Left ventricle myocardium inferior (tissue), 1 donor: ENCODE measurements around the gene TICRR. TPM values are rescaled to one million over a fixed set of nuclear protein-coding genes. Genes with fewer than 3 reads are reported as not detected.

ENCODE experiments used
- DNase-seq: peaks from one replicate; pipeline ENCODE4 v3.0.0-alpha.2; 2020
- H3K27ac ChIP-seq: fragments of 200-600 bp; replicated peaks from 2 replicates; pipeline ENCODE4 v1.8.0; 2021
- H3K27me3 ChIP-seq: fragments of 200-600 bp; 2 replicates; pipeline ENCODE4 v1.8.0; 2021; ENCODE audit warnings: low read depth
- H3K36me3 ChIP-seq: fragments of 200-600 bp; 2 replicates; pipeline ENCODE4 v1.8.0; 2021
- H3K4me1 ChIP-seq: fragments of 200-600 bp; 2 replicates; pipeline ENCODE4 v1.8.0; 2021
- H3K4me3 ChIP-seq: fragments of 200-600 bp; 2 replicates; pipeline ENCODE4 v1.8.0; 2021; ENCODE audit warnings: mild to moderate bottlenecking, moderate library complexity
- H3K9me3 ChIP-seq: fragments of 200-600 bp; replicated peaks from 2 replicates; pipeline ENCODE4 v1.8.0; 2021
- CTCF ChIP-seq: fragments of 200-600 bp; IDR thresholded peaks from 2 replicates; pipeline ENCODE4 v1.8.0; 2021; ENCODE audit warnings: antibody characterized with exemption, mild to moderate bottlenecking, borderline replicate concordance
- intact Hi-C: fragments of 100-400 bp; cut with micrococcal nuclease; formaldehyde crosslinking; loops from one replicate; pipeline ENCODE4 v1.11.0; 2022
- total RNA-seq: library from RNA; stranded (reverse); fragmentation: NEBNext Ultra II Directional; extraction: Animal tissue kit (Norgen Biotek cat#: 25700); gene quantifications from one replicate; pipeline ENCODE4 v1.2.1, GENCODE V29; 2021
- donor health status: DM: no; HTN: yes; CAD: no; lungs with severe emphysema.

Gene TICRR
- total RNA-seq, 1 donor from 2014 or later, result 0.08 TPM

- peaks cover 55% of the 10 kb centered on the region for H3K36me3 ChIP-seq
Observed at GRCh38 chr15:89630260-89630659, 55.0 kb downstream of the TICRR start.

GRCh38 chr15:89630974-89631901 lies 56.0 kb downstream of the TICRR start:
- intact Hi-C loops, result no loop called here
- H3K27me3 ChIP-seq, result no peaks in the 10 kb centered on the region
- H3K4me1 ChIP-seq, result no peaks in the 10 kb centered on the region
- TF ChIP-seq CTCF, result no peak
- DNase-seq, result no peak
- H3K4me3 ChIP-seq, result no peak overlapping the region
- no peaks in the 10 kb centered on the region for H3K9me3 ChIP-seq
- H3K36me3 ChIP-seq, result peaks cover 55% of the 10 kb centered on the region
- no peak overlapping the region for H3K27ac ChIP-seq

More at GRCh38 chr15:89630260-89630659, 55.0 kb downstream of the TICRR start:
- Histone ChIP-seq H3K4me3 (no peak overlapping the region), H3K27me3 (no peaks in the 10 kb centered on the region), H3K4me1 (no peaks in the 10 kb centered on the region), H3K27ac (no peak overlapping the region), H3K9me3 (no peaks in the 10 kb centered on the region)
- TF ChIP-seq CTCF, result no peak
- intact Hi-C loops, result no loop called here
- no peak for DNase-seq

- no peak for TF ChIP-seq CTCF
- Histone ChIP-seq H3K27ac (no peak overlapping the region), H3K9me3 (no peaks in the 10 kb centered on the region), H3K36me3 (peaks cover 55% of the 10 kb centered on the region), H3K4me3 (no peak overlapping the region), H3K4me1 (no peaks in the 10 kb centered on the region), H3K27me3 (no peaks in the 10 kb centered on the region)
- intact Hi-C loops, result no loop called here
- no peak for DNase-seq
Observed at GRCh38 chr15:89631902-89632264, 56.6 kb downstream of the TICRR start.

- no peak for DNase-seq
- Histone ChIP-seq H3K36me3 (peaks cover 54% of the 10 kb centered on the region), H3K4me3 (no peak overlapping the region), H3K9me3 (no peaks in the 10 kb centered on the region), H3K27ac (no peak overlapping the region), H3K4me1 (no peaks in the 10 kb centered on the region), H3K27me3 (no peaks in the 10 kb centered on the region)
- intact Hi-C loops, result no loop called here
- no peak for TF ChIP-seq CTCF
Observed at GRCh38 chr15:89632563-89633430, 57.5 kb downstream of the TICRR start.

GRCh38 chr15:89633585-89633984 lies 58.3 kb downstream of the TICRR start:
- Histone ChIP-seq H3K27me3 (no peaks in the 10 kb centered on the region), H3K4me3 (no peak overlapping the region), H3K27ac (no peak overlapping the region), H3K36me3 (peaks cover 46% of the 10 kb centered on the region), H3K9me3 (no peaks in the 10 kb centered on the region), H3K4me1 (no peaks in the 10 kb centered on the region)
- TF ChIP-seq CTCF, result no peak
- intact Hi-C loops, result no loop called here
- no peak for DNase-seq
